SK-N-MC (cell line): ENCODE measurements around the gene RHOA.

Source experiments
- EZH2 ChIP-seq: fragments of 200-600 bp; sonication (generic); IDR thresholded peaks from one replicate; pipeline ENCODE4 v1.6.1; 2017; ENCODE audit warnings: antibody characterized with exemption
- FOXP2 ChIP-seq: optimal IDR thresholded peaks from 2 replicates; pipeline ENCODE3; 2011; ENCODE audit warnings: mild to moderate bottlenecking, moderate library complexity; ENCODE audit not compliant: insufficient read depth; ENCODE audit errors: extremely low read length, control extremely low read depth
- POLR2AphosphoS5 ChIP-seq: IDR thresholded peaks from 2 replicates; pipeline ENCODE4 v1.6.1; 2012; ENCODE audit warnings: mild to moderate bottlenecking, low read depth, low read length, borderline replicate concordance

DNA sequence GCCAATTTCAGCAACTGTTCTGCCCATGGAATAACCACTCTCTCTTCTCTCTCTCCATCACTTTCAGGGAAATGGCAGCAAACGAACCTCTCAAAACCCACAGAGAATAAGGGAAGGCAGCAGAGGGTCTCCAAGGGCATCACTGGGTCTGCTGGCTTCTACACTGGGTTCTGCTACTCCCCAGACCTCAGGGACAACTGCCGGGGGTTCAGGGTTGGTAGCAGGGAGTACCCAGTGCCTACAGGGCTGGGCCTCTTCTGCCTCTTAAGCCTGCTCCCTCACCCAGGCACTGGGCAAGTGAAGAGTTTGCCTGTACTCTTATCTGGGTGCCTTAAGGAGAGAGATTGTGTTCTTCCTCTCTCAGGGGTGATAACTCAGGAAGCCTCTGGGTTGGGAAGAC lies 3.0 kb upstream of the RHOA start:
- TF ChIP-seq POLR2AphosphoS5 (no peak), EZH2 (no peak), FOXP2 (no peak)
